Cardiac fibroblast (primary cell): ENCODE data around the gene ATXN7L1.

Experiments used
- DNase-seq, 2 donors: peaks; one replicate each; pipeline versions ENCODE4 v3.0.0 to v3.0.0-alpha.2; 2010; ENCODE audit warnings: low read depth in 2 of 2
- H3K4me3 ChIP-seq, 2 donors: replicated peaks in 1 of 2; 1 replicate in 1 of 2; 2 replicates in 1 of 2; pipeline ENCODE4 v1.5.1; 2011; ENCODE audit warnings: low read depth in 2 of 2, low read length in 2 of 2, mild to moderate bottlenecking in 2 of 2, moderate library complexity in 1 of 2
- TF ChIP-seq, protein P1 (sequence below): IDR thresholded peaks from one replicate; pipeline ENCODE4 v1.5.1; 2011; ENCODE audit warnings: low read depth, mild to moderate bottlenecking, low read length, inconsistent platforms

Gene ATXN7L1

DNA sequence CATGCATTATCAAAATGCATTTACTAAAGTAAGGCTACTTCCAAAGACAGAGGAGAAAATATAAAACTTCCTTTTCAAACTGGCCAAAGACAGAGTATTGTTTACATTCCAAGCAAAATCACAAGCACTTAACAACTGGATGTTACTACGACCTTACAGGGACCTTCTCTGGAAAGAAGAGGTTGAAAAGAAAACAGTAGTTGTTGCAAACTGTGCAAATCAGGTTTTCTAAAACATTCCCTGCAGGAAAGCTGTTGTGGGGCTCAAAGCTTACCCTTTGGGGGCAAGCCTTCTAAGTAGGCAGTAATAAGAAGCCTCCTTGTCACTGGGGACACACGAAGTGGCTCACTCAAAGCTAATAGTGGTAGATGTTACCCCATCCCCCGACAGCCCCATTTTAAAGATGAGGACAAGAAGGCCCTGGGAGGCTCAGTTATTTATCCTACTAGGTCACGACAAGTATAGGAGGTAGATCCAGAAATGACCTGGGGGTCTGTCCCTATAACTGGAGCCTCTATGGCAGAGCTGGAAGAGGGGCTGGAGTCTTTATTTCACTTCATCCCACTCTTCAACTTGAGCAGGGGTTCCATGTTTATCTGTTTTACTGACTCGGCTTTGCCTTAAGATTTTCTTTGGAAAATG, 46.6 kb downstream of the ATXN7L1 start:
- peak; percentile 28 to 40 for DNase-seq
- H3K4me3 ChIP-seq = no peak overlapping the region
- TF ChIP-seq, protein P1, sequence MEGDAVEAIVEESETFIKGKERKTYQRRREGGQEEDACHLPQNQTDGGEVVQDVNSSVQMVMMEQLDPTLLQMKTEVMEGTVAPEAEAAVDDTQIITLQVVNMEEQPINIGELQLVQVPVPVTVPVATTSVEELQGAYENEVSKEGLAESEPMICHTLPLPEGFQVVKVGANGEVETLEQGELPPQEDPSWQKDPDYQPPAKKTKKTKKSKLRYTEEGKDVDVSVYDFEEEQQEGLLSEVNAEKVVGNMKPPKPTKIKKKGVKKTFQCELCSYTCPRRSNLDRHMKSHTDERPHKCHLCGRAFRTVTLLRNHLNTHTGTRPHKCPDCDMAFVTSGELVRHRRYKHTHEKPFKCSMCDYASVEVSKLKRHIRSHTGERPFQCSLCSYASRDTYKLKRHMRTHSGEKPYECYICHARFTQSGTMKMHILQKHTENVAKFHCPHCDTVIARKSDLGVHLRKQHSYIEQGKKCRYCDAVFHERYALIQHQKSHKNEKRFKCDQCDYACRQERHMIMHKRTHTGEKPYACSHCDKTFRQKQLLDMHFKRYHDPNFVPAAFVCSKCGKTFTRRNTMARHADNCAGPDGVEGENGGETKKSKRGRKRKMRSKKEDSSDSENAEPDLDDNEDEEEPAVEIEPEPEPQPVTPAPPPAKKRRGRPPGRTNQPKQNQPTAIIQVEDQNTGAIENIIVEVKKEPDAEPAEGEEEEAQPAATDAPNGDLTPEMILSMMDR = no peak

DNA sequence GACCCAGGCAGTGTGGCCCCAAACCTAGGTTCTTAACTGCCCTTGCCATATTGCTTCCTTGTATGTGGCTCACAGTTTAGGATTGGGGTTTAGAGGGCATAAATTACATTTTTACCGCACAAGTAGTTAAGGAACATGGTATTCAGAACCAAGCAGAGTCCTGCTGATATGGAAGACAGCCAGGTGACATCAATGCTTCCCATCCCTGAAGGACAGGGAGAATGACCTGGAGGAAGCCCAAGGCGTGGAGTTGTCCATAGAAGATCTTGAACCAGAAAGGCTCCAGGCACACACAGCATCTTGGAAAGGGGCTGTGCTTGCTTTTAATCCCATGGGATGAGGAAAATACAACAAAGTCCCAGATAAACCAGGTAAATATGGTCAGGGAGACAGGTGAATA, 48.3 kb downstream of the ATXN7L1 start:
- TF ChIP-seq, protein P1 = no peak
- no peak overlapping the region for H3K4me3 ChIP-seq
- no peak for DNase-seq

DNA sequence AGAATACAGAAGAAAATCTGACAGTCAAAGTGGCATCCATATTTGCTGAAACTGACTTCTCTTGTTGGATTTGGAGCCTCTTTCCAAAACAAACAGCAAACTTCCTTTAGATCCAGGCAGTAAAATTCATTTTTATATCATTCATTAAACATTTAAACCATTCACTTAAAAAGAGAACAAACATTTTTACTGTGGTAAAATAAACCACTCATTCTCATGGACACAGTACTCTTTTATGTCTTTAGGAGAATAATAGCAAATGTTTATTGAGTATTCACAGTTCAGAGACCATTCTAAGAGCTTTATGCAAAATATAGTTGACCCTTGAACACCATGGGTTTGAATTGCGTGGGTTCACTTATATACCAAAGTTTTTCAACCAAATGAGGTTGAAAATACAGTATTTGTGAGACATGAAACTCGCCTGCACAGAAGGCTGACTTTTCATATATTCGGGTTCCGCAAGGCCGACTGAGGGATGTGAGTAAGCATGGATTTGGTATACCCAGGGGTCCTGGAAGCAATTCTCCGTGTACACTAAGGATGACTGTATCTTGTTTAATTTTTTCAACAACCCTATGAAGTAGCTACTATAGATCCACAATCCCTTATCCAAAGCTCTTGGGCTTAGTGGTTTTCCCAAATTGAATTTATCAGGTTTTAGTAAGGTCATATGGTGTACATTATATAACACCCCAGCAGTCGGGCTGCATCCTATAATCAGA, 49.1 kb downstream of the ATXN7L1 start:
- TF ChIP-seq, protein P1 = no peak
- no peak overlapping the region for H3K4me3 ChIP-seq
- DNase-seq = peak in 1 of 2 donors; percentile 43

DNA sequence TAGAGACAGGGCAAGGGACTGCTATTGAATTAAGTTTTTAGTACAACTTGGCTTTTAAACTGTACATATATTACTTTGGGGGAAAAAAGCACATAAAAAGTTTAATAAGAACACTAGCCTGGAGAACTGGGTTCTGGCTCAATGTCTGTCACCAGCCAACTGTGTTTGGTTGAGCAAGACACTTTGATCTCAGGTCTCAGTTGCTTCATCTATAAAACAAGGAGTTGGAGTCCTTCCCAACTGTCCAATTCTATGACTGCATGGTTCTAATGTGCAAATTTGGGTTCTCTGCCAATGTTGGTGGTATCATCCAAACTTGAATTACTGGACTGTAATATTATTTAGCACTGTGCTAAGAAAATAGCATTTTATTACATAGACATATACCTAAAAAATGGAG, 50.3 kb downstream of the ATXN7L1 start:
- H3K4me3 ChIP-seq = no peak overlapping the region
- DNase-seq = peak; percentile 73 to 74
- TF ChIP-seq, protein P1 = no peak

DNA sequence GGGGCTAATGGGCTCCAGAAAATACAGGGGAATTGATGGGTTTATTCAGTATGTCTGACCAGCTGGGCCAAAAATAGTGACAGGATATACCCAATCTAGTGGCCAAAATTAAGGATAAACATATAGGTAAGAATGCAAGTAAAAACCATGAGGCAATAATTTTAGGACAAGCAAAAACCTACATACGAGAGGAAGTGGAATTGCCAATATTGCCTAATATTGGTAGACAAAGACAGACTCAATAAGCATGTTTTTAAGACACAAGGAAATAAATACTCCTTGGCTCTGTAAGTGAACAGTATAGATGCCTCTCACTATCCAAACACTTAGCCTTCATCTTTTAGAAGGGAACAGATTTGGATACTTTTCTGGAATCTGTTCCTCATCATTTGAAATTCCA, 51.0 kb downstream of the ATXN7L1 start:
- TF ChIP-seq, protein P1 = no peak
- no peak for DNase-seq
- no peak overlapping the region for H3K4me3 ChIP-seq

DNA sequence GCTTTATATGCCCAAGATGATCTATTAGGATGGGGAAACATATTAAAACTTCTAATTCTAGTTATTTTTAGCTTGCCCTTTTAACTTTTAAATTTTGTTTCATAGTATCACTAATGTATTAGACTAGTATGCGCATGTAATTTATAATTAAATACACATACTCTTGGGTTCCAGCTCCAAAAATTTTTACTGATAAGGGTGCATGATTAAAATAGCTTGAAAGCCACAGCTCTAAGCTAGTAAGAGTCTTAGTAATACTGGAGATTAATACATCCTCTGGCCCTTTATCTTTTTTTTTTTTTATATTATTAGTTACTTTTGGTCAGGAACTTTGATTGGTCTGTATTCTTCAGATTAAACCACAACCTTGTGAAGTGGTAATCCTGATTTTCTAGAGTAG, 53.6 kb downstream of the ATXN7L1 start:
- H3K4me3 ChIP-seq = no peak overlapping the region
- TF ChIP-seq, protein P1 = no peak
- DNase-seq = peak in 1 of 2 donors; percentile 35
